Natural killer cell (primary cell): Measurements from ENCODE around the gene EEFSEC. TPM values are rescaled to one million over a fixed set of nuclear protein-coding genes. Genes with fewer than 3 reads are reported as not detected.

Source experiments
- ATAC-seq, 3 donors: fragments of 150-1000 bp in 2 of 3; fragments of 200-7000 bp in 1 of 3; cut with Tn5 transposase; 1 replicate in 1 of 3; 2 replicates in 2 of 3; pipeline ENCODE4 v1.10.0; 2021; ENCODE audit warnings: mild to moderate bottlenecking in 2 of 3, moderate library complexity in 2 of 3
- DNase-seq, 2 donors: peaks; one replicate each; pipeline versions ENCODE4 v3.0.0 to v3.0.0-alpha.2; 2013 to 2021; ENCODE audit warnings: mixed read lengths in 1 of 2
- H3K27ac ChIP-seq: one replicate; pipeline ENCODE4 v1.5.1; 2013; ENCODE audit warnings: mild to moderate bottlenecking, low read length
- H3K27me3 ChIP-seq: one replicate; pipeline ENCODE4 v1.6.1; 2013; ENCODE audit warnings: low read length; ENCODE audit not compliant: control insufficient read depth, insufficient read depth
- H3K36me3 ChIP-seq: one replicate; pipeline ENCODE4 v1.6.1; 2013; ENCODE audit warnings: low read length; ENCODE audit not compliant: control insufficient read depth, insufficient read depth
- H3K4me1 ChIP-seq: one replicate; pipeline ENCODE4 v1.6.1; 2013; ENCODE audit warnings: low read length; ENCODE audit not compliant: control insufficient read depth, insufficient read depth
- H3K4me3 ChIP-seq: one replicate; pipeline ENCODE4 v1.5.1; 2013; ENCODE audit warnings: low read length
- H3K9me3 ChIP-seq: one replicate; pipeline ENCODE4 v1.6.1; 2013; ENCODE audit warnings: low read length; ENCODE audit not compliant: control insufficient read depth, insufficient read depth
- H3K27ac Mint-ChIP-seq, 2 donors: one replicate each; pipeline ENCODE4 v1.8.0; 2022; ENCODE audit warnings: mild to moderate bottlenecking in 2 of 2, mixed read lengths in 2 of 2, moderate library complexity in 1 of 2
- H3K27me3 Mint-ChIP-seq, 2 donors: one replicate each; pipeline ENCODE4 v1.8.0; 2022; ENCODE audit warnings: low read depth in 2 of 2, mixed read lengths in 2 of 2
- H3K36me3 Mint-ChIP-seq: one replicate; pipeline ENCODE4 v1.8.0; 2022; ENCODE audit warnings: mixed read lengths
- H3K4me1 Mint-ChIP-seq, 2 donors: one replicate each; pipeline ENCODE4 v1.8.0; 2022; ENCODE audit warnings: mixed read lengths in 2 of 2
- H3K4me3 Mint-ChIP-seq: one replicate; pipeline ENCODE4 v1.8.0; 2022; ENCODE audit warnings: mild to moderate bottlenecking, moderate library complexity, mixed read lengths
- H3K9me3 Mint-ChIP-seq, 2 donors: one replicate each; pipeline ENCODE4 v1.8.0; 2022; ENCODE audit warnings: mixed read lengths in 2 of 2
- CTCF ChIP-seq: fragments of 200-600 bp; IDR thresholded peaks from one replicate; pipeline ENCODE4 v1.8.0; 2022; ENCODE audit warnings: antibody characterized with exemption
- WGBS: methylation state at CpG from one replicate; pipeline ENCODE4 v1.1.7; 2013; ENCODE audit warnings: missing lambda C conversion rate; ENCODE audit not compliant: insufficient coverage; 5-methylcytosine and 5-hydroxymethylcytosine counted together
- intact Hi-C: fragments of 100-400 bp; cut with micrococcal nuclease; formaldehyde crosslinking; loops from one replicate; pipeline ENCODE4 v1.14.2; 2022
- total RNA-seq, 4 donors: library from RNA; stranded (reverse); fragments of 120-200 nt in 1 of 4; gene quantifications; one replicate each; pipeline versions ENCODE4 v1.2.3 to v1.2.4, GENCODE V29; 2013 to 2022

The EEFSEC gene
- total RNA-seq, 3 donors from 2014 or later (not counting 1 experiment from before 2014, with no cell fraction given): 16.7 to 18.9 (median 17.6) TPM

- TF ChIP-seq CTCF: no peak
- Histone ChIP-seq H3K27me3 (no peaks in the 10 kb centered on the region), H3K9me3 (no peaks in the 10 kb centered on the region), H3K27ac (no peak overlapping the region), H3K36me3 (no peaks in the 10 kb centered on the region), H3K4me1 (peaks cover 16% of the 10 kb centered on the region), H3K4me3 (no peak overlapping the region)
- Mint-ChIP-seq H3K27ac (no peak overlapping the region), H3K27me3 (no peaks in the 10 kb centered on the region), H3K4me3 (no peak overlapping the region), H3K36me3 (no peaks in the 10 kb centered on the region), H3K9me3 (peaks cover 0 to 2% of the 10 kb centered on the region in 2 donors), H3K4me1 (peaks cover 20 to 36% of the 10 kb centered on the region in 2 donors)
- ATAC-seq: no peak
- WGBS: 98% methylated on average over 3 of the region's 3 CpGs
- intact Hi-C loops: no loop called here
- no peak for DNase-seq
These were observed 2.5 kb downstream of the EEFSEC start for GRCh38 chr3:128155616-128156360.

GRCh38 chr3:128160661-128161060 is 7.4 kb downstream of the EEFSEC start:
- no peak for DNase-seq
- no peaks in the 10 kb centered on the region for H3K27me3 Mint-ChIP-seq
- H3K27ac ChIP-seq: no peak overlapping the region
- TF ChIP-seq CTCF: no peak
- H3K4me1 ChIP-seq: no peaks in the 10 kb centered on the region
- intact Hi-C loops: no loop called here
- H3K36me3 ChIP-seq: no peaks in the 10 kb centered on the region
- no peaks in the 10 kb centered on the region for H3K36me3 Mint-ChIP-seq
- H3K27me3 ChIP-seq: no peaks in the 10 kb centered on the region
- H3K4me1 Mint-ChIP-seq: peaks cover 20 to 56% of the 10 kb centered on the region in 2 donors
- no peak overlapping the region for H3K4me3 Mint-ChIP-seq
- no peak overlapping the region for H3K27ac Mint-ChIP-seq
- H3K9me3 ChIP-seq: no peaks in the 10 kb centered on the region
- 60% methylated on average over 1 of the region's 5 CpGs for WGBS
- H3K4me3 ChIP-seq: no peak overlapping the region
- no peaks in the 10 kb centered on the region for H3K9me3 Mint-ChIP-seq
- ATAC-seq: no peak

- intact Hi-C loops: no loop called here
- H3K36me3 ChIP-seq: no peaks in the 10 kb centered on the region
- no peaks in the 10 kb centered on the region for H3K27me3 ChIP-seq
- no peak overlapping the region for H3K4me3 Mint-ChIP-seq
- no peaks in the 10 kb centered on the region for H3K36me3 Mint-ChIP-seq
- no peak for ATAC-seq
- no peak for DNase-seq
- no peaks in the 10 kb centered on the region for H3K9me3 Mint-ChIP-seq
- H3K4me3 ChIP-seq: no peak overlapping the region
- 67% methylated on average over 5 of the region's 5 CpGs for WGBS
- H3K9me3 ChIP-seq: no peaks in the 10 kb centered on the region
- H3K27me3 Mint-ChIP-seq: no peaks in the 10 kb centered on the region
- peaks cover 4% of the 10 kb centered on the region for H3K4me1 ChIP-seq
- no peak overlapping the region for H3K27ac ChIP-seq
- no peak overlapping the region for H3K27ac Mint-ChIP-seq
- no peak for TF ChIP-seq CTCF
- H3K4me1 Mint-ChIP-seq: peaks cover 31 to 66% of the 10 kb centered on the region in 2 donors
These were observed 10.2 kb downstream of the EEFSEC start for GRCh38 chr3:128163432-128163831.
